Measurements from ENCODE around the gene CDH24.

CDH24 gene

GRCh38 chr14:23091294-23092225 is 34.2 kb upstream of the CDH24 start:
- no peak for DNase-seq (ENCODE audit: low read depth)

GRCh38 chr14:23090254-23090636 is 32.9 kb upstream of the CDH24 start:
- DNase-seq (ENCODE audit: low read depth) = no peak

GRCh38 chr14:23089498-23090253 is 32.4 kb upstream of the CDH24 start:
- DNase-seq (ENCODE audit: low read depth) = no peak

GRCh38 chr14:23086565-23086964 is 29.2 kb upstream of the CDH24 start:
- no peak for DNase-seq (ENCODE audit: low read depth)

- peak; percentile 59 for DNase-seq (ENCODE audit: low read depth)
Measured at GRCh38 chr14:23085458-23085857, 28.1 kb upstream of the CDH24 start.

GRCh38 chr14:23080474-23080873 is 23.2 kb upstream of the CDH24 start:
- no peak for DNase-seq (ENCODE audit: low read depth)

- peak; percentile 63 for DNase-seq (ENCODE audit: low read depth)
Measured at GRCh38 chr14:23079716-23080115, 22.4 kb upstream of the CDH24 start.

GRCh38 chr14:23078692-23079116 is 21.4 kb upstream of the CDH24 start:
- DNase-seq (ENCODE audit: low read depth) = peak; percentile 98

GRCh38 chr14:23077962-23078361 is 20.6 kb upstream of the CDH24 start:
- DNase-seq (ENCODE audit: low read depth) = no peak

- no peak for DNase-seq (ENCODE audit: low read depth)
Measured at GRCh38 chr14:23076785-23077408, 19.6 kb upstream of the CDH24 start.

GRCh38 chr14:23074906-23075305 is 17.6 kb upstream of the CDH24 start:
- no peak for DNase-seq (ENCODE audit: low read depth)

GRCh38 chr14:23071921-23072539 is 14.7 kb upstream of the CDH24 start:
- DNase-seq (ENCODE audit: low read depth) = no peak

GRCh38 chr14:23071244-23071920 is 14.1 kb upstream of the CDH24 start:
- DNase-seq (ENCODE audit: low read depth) = peak; percentile 98

- no peak for DNase-seq (ENCODE audit: low read depth)
Measured at GRCh38 chr14:23070262-23071129, 13.2 kb upstream of the CDH24 start.

GRCh38 chr14:23069413-23069806 is 12.1 kb upstream of the CDH24 start:
- no peak for DNase-seq (ENCODE audit: low read depth)

GRCh38 chr14:23068789-23069412 is 11.6 kb upstream of the CDH24 start:
- peak; percentile 89 for DNase-seq (ENCODE audit: low read depth)

- no peak for DNase-seq (ENCODE audit: low read depth)
Measured at GRCh38 chr14:23067847-23068788, 10.8 kb upstream of the CDH24 start.

- no peak for DNase-seq (ENCODE audit: low read depth)
Measured at GRCh38 chr14:23066855-23067744, 9.8 kb upstream of the CDH24 start.

Measured in iris pigment epithelial cell (primary cell).